ENCODE measurements around the gene CNN1. TPM values are rescaled to one million over a fixed set of nuclear protein-coding genes. Genes with fewer than 3 reads are reported as not detected.

The CNN1 gene
- total and polyA plus RNA-seq, 9 of the 15 experiments (the other 6 are each of a cell fraction or from before 2014, with no cell fraction given), result 0.23 to 10.6 (median 5.2) TPM

DNA sequence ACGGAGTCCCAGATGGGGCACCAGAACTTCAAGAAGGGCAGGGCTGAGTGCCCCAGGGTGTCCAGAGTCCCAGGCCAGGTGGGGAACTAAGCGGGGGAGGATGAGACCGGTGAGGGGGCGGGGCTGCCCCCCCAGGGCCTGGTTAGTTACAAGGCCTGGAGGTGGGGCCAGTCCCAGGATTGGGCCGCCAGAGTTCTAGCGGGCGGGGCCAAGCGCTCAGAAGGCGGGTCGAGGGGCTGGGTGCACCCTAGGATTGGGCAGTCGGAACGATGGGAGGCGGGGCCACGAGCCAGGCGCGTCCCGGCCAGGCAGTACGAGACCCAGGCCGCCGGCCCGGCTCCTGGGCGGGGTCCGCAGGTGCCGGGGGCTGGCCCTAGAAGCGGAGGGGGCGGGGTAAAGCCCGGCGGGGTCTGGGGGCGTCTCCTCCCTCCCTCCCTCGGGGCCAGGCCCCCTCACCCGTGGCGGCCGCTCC lies 33.6 kb upstream of the CNN1 start (continued):
- TF ChIP-seq, protein P1, sequence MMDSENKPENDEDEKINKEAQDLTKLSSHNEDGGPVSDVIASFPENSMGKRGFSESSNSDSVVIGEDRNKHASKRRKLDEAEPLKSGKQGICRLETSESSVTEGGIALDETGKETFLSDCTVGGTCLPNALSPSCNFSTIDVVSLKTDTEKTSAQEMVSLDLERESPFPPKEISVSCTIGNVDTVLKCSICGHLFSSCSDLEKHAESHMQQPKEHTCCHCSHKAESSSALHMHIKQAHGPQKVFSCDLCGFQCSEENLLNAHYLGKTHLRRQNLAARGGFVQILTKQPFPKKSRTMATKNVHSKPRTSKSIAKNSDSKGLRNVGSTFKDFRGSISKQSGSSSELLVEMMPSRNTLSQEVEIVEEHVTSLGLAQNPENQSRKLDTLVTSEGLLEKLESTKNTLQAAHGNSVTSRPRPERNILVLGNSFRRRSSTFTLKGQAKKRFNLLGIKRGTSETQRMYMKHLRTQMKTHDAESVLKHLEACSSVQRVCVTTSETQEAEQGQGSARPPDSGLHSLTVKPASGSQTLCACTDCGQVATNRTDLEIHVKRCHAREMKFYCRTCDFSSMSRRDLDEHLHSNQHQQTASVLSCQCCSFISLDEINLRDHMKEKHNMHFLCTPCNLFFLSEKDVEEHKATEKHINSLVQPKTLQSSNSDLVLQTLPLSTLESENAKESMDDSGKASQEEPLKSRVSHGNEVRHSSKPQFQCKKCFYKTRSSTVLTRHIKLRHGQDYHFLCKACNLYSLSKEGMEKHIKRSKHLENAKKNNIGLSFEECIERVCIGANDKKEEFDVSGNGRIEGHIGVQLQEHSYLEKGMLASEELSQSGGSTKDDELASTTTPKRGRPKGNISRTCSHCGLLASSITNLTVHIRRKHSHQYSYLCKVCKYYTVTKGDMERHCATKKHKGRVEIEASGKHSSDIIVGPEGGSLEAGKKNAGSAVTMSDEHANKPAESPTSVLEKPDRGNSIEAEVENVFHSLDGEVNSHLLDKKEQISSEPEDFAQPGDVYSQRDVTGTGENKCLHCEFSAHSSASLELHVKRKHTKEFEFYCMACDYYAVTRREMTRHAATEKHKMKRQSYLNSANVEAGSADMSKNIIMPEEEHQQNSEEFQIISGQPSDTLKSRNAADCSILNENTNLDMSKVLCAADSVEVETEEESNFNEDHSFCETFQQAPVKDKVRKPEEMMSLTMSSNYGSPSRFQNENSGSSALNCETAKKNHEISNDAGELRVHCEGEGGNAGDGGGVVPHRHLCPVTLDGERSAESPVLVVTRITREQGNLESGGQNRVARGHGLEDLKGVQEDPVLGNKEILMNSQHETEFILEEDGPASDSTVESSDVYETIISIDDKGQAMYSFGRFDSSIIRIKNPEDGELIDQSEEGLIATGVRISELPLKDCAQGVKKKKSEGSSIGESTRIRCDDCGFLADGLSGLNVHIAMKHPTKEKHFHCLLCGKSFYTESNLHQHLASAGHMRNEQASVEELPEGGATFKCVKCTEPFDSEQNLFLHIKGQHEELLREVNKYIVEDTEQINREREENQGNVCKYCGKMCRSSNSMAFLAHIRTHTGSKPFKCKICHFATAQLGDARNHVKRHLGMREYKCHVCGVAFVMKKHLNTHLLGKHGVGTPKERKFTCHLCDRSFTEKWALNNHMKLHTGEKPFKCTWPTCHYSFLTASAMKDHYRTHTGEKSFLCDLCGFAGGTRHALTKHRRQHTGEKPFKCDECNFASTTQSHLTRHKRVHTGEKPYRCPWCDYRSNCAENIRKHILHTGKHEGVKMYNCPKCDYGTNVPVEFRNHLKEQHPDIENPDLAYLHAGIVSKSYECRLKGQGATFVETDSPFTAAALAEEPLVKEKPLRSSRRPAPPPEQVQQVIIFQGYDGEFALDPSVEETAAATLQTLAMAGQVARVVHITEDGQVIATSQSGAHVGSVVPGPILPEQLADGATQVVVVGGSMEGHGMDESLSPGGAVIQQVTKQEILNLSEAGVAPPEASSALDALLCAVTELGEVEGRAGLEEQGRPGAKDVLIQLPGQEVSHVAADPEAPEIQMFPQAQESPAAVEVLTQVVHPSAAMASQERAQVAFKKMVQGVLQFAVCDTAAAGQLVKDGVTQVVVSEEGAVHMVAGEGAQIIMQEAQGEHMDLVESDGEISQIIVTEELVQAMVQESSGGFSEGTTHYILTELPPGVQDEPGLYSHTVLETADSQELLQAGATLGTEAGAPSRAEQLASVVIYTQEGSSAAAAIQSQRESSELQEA (IDR thresholded peaks at IDR 0.05; ENCODE audit: low read depth), result no peak
- no peak for TF ChIP-seq HNRNPH1 (optimal IDR thresholded peaks at IDR 0.05; ENCODE audit: low read depth, low read length)
- TF ChIP-seq, protein P2, sequence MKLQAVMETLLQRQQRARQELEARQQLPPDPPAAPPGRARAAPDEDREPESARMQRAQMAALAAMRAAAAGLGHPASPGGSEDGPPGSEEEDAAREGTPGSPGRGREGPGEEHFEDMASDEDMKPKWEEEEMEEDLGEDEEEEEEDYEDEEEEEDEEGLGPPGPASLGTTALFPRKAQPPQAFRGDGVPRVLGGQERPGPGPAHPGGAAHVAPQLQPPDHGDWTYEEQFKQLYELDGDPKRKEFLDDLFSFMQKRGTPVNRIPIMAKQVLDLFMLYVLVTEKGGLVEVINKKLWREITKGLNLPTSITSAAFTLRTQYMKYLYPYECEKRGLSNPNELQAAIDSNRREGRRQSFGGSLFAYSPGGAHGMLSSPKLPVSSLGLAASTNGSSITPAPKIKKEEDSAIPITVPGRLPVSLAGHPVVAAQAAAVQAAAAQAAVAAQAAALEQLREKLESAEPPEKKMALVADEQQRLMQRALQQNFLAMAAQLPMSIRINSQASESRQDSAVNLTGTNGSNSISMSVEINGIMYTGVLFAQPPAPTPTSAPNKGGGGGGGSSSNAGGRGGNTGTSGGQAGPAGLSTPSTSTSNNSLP (IDR thresholded peaks at IDR 0.05; ENCODE audit: borderline replicate concordance, low read depth, low read length), result no peak
- TF ChIP-seq, protein P3, sequence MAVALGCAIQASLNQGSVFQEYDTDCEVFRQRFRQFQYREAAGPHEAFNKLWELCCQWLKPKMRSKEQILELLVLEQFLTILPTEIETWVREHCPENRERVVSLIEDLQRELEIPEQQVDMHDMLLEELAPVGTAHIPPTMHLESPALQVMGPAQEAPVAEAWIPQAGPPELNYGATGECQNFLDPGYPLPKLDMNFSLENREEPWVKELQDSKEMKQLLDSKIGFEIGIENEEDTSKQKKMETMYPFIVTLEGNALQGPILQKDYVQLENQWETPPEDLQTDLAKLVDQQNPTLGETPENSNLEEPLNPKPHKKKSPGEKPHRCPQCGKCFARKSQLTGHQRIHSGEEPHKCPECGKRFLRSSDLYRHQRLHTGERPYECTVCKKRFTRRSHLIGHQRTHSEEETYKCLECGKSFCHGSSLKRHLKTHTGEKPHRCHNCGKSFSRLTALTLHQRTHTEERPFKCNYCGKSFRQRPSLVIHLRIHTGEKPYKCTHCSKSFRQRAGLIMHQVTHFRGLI (CRISPR knock-in tag; IDR thresholded peaks at IDR 0.05), result no peak
- 0 out of 2 replicates have a peak, but pooled peaks have one; percentile 58 for TF ChIP-seq ELF4 (CRISPR knock-in tag; IDR thresholded peaks at IDR 0.05)
- TF ChIP-seq CBX2 (IDR thresholded peaks at IDR 0.05; ENCODE audit: insufficient read depth, low read length, poor library complexity, severe bottlenecking), result no peak
- TF ChIP-seq CREBBP (IDR thresholded peaks at IDR 0.05; ENCODE audit: low read depth, low read length), result no peak
- no peak for TF ChIP-seq RHOXF2B (CRISPR knock-in tag; conservative IDR thresholded peaks at IDR 0.05)
- peak; percentile 87; the same call in 1 of the 2 replicates for TF ChIP-seq ZBTB7A (IDR thresholded peaks at IDR 0.05; ENCODE audit: borderline replicate concordance, control insufficient read depth, low read depth, low read length)
- no peak for TF ChIP-seq SAFB (IDR thresholded peaks at IDR 0.05; ENCODE audit: borderline replicate concordance, low read depth, low read length)
- TF ChIP-seq ETV5 (CRISPR knock-in tag; IDR thresholded peaks at IDR 0.05; ENCODE audit: low read depth), result no peak
- TF ChIP-seq IFI16 (CRISPR knock-in tag; IDR thresholded peaks at IDR 0.05), result no peak
- no peak for TF ChIP-seq MYBL2 (IDR thresholded peaks at IDR 0.05; ENCODE audit: low read depth)
- no peak for TF ChIP-seq MYBL2 (CRISPR knock-in tag; IDR thresholded peaks at IDR 0.05; ENCODE audit: borderline replicate concordance)
- no peak for TF ChIP-seq CSDE1 (IDR thresholded peaks at IDR 0.05)
- TF ChIP-seq NFXL1 (CRISPR knock-in tag; IDR thresholded peaks at IDR 0.05), result no peak
- no peak for TF ChIP-seq ZNF551 (CRISPR knock-in tag; IDR thresholded peaks at IDR 0.05)
- TF ChIP-seq POLR2AphosphoS2 (IDR thresholded peaks at IDR 0.05; ENCODE audit: low read length), result no peak
- 0 out of 2 replicates have a peak, but pooled peaks have one; percentile 1 for TF ChIP-seq ZNF12 (CRISPR knock-in tag; IDR thresholded peaks at IDR 0.05)
